HCT116 (cell line): ENCODE measurements around the gene SRGAP2C. TPM values are rescaled to one million over a fixed set of nuclear protein-coding genes. Genes with fewer than 3 reads are reported as not detected.
"Not testable (repeated sequence)": the region's sequence is repeated elsewhere in the genome, so short reads cannot be mapped to it uniquely, and the experiment has no call there.

Source experiments
- ATAC-seq: fragments of 200-7000 bp; cut with Tn5 transposase; 2 replicates; pipeline ENCODE4 v1.9.1; 2020; ENCODE audit warnings: mild to moderate bottlenecking, moderate library complexity
- BruUV-seq: library from RNA; stranded (reverse); fragments of 400-500 nt; replicated peaks from 2 replicates; lab custom pipeline; 2021; lab: Mats Ljungman, UMichigan
- CTCF ChIA-PET: fragments of 300-600 bp; sonication (Branson Sonifier 250); formaldehyde crosslinking; loops from one replicate; lab custom pipeline; 2021; ENCODE audit warnings: antibody characterized with exemption; lab: Charles Lee
- POLR2A ChIA-PET: fragments of 300-600, 350-600 bp; sonication (Branson Sonifier 250); formaldehyde crosslinking; loops from one replicate; lab custom pipeline; 2021; ENCODE audit warnings: antibody characterized with exemption; lab: Charles Lee
- RAD21 ChIA-PET, 2 experiments: fragments of 300-600 bp; sonication (Branson Sonifier 250); formaldehyde crosslinking; loops; one replicate each; lab custom pipeline; 2023; ENCODE audit warnings: low total read pairs in 2 of 2; ENCODE audit not compliant: uncharacterized antibody in 2 of 2, unreplicated experiment in 2 of 2, low non-redundant PET in 1 of 2; lab: Charles Lee
- DNase-seq: peaks from one replicate; pipeline ENCODE4 v3.0.0-alpha.2; 2010; ENCODE audit warnings: low read depth, low spot score
- H2AFZ ChIP-seq: fragments of 200-600 bp; shearing (Covaris generic), sonication (generic); 2 replicates; pipeline ENCODE4 v1.6.1; 2017; ENCODE audit warnings: low read depth, mixed run types, mixed read lengths, antibody characterized with exemption, low read length; ENCODE audit not compliant: poor library complexity, severe bottlenecking
- H3K27ac ChIP-seq: 2 replicates; pipeline ENCODE4 v1.5.1; 2012; ENCODE audit warnings: low read depth, low read length
- H3K27me3 ChIP-seq: fragments of 200-600 bp; sonication (generic); 2 replicates; pipeline ENCODE4 v1.6.1; 2016; ENCODE audit warnings: mixed run types, low read length, mixed read lengths; ENCODE audit not compliant: insufficient read depth
- H3K36me3 ChIP-seq, 2 experiments: fragments of 200-500 bp in 1 of 2; fragments of 200-600 bp in 1 of 2; sonication (Bioruptor generic) in 1 of 2; sonication (generic) in 1 of 2; 2 replicates each; pipeline versions ENCODE4 v1.5.1 to v1.6.1; 2014 to 2016; ENCODE audit warnings: low read length in 2 of 2, inconsistent platforms in 1 of 2, mixed read lengths in 1 of 2, mixed run types in 1 of 2; ENCODE audit not compliant: insufficient read depth in 2 of 2, control insufficient read depth in 1 of 2
- H3K4me1 ChIP-seq, 2 experiments: fragments of 200-600 bp in 1 of 2; sonication (generic) in 1 of 2; 2 replicates each; pipeline versions ENCODE4 v1.5.1 to v1.6.1; 2012 to 2017; ENCODE audit warnings: low read length in 2 of 2, inconsistent platforms in 1 of 2, mild to moderate bottlenecking in 1 of 2, mixed read lengths in 1 of 2, mixed run types in 1 of 2, moderate library complexity in 1 of 2; ENCODE audit not compliant: insufficient read depth in 2 of 2, control insufficient read depth in 1 of 2
- H3K4me2 ChIP-seq: fragments of 200-600 bp; sonication (generic); 2 replicates; pipeline ENCODE4 v1.6.1; 2017; ENCODE audit warnings: mixed run types, low read length, mixed read lengths
- H3K4me3 ChIP-seq, 2 experiments: fragments of 200-600 bp in 1 of 2; sonication (generic) in 1 of 2; replicated peaks in 1 of 2; 2 replicates each; pipeline ENCODE4 v1.5.1; 2011 to 2016; ENCODE audit warnings: low read length in 2 of 2, control low read depth in 1 of 2, low read depth in 1 of 2, mild to moderate bottlenecking in 1 of 2, mixed read lengths in 1 of 2, mixed run types in 1 of 2
- H3K79me2 ChIP-seq: fragments of 200-600 bp; sonication (generic); 2 replicates; pipeline ENCODE4 v1.6.1; 2017; ENCODE audit warnings: mild to moderate bottlenecking, mixed run types, low read length, moderate library complexity, mixed read lengths; ENCODE audit not compliant: insufficient read depth
- H3K9ac ChIP-seq: fragments of 200-600 bp; sonication (generic); 2 replicates; pipeline ENCODE4 v1.6.1; 2016; ENCODE audit warnings: low read length, mixed read lengths
- H3K9me2 ChIP-seq: fragments of 200-600 bp; sonication (generic), shearing (Covaris generic); 2 replicates; pipeline ENCODE4 v1.6.1; 2017; ENCODE audit warnings: mixed run types, mild to moderate bottlenecking, moderate library complexity; ENCODE audit not compliant: insufficient read depth
- H3K9me3 ChIP-seq, 2 experiments: fragments of 200-500 bp in 1 of 2; fragments of 200-600 bp in 1 of 2; sonication (Bioruptor generic) in 1 of 2; sonication (generic) in 1 of 2; 2 replicates each; pipeline ENCODE4 v1.6.1; 2014 to 2017; ENCODE audit warnings: low read length in 2 of 2, mixed read lengths in 2 of 2, inconsistent platforms in 1 of 2, low read depth in 1 of 2, mild to moderate bottlenecking in 1 of 2, mixed run types in 1 of 2, moderate library complexity in 1 of 2; ENCODE audit not compliant: control insufficient read depth in 1 of 2, insufficient read depth in 1 of 2
- H4K20me1 ChIP-seq: fragments of 200-600 bp; sonication (generic), shearing (Covaris generic); 2 replicates; pipeline ENCODE4 v1.6.1; 2017; ENCODE audit warnings: mixed run types, mild to moderate bottlenecking, moderate library complexity; ENCODE audit not compliant: insufficient read depth
- intact Hi-C: fragments of 100-400 bp; cut with micrococcal nuclease; formaldehyde crosslinking; loops from 2 replicates; pipeline ENCODE4 v1.10.0; 2022
- total RNA-seq: library from RNA; stranded (reverse); gene quantifications from one replicate; pipeline ENCODE4 v1.2.1, GENCODE V29; 2021; ENCODE audit not compliant: unreplicated experiment

Gene SRGAP2C
- total RNA-seq, 1 experiment from 2014 or later: 21.3 TPM

GRCh38 chr1:121224714-121225113 is 39.9 kb downstream of the SRGAP2C start:
- H2AFZ ChIP-seq, H3K9ac ChIP-seq, H3K4me2 ChIP-seq, H3K9me2 ChIP-seq, ATAC-seq, H3K79me2 ChIP-seq, H3K4me1 ChIP-seq, RAD21 ChIA-PET, POLR2A ChIA-PET, CTCF ChIA-PET, intact Hi-C loops, H3K4me3 ChIP-seq, H3K27me3 ChIP-seq, H3K27ac ChIP-seq, H4K20me1 ChIP-seq, DNase-seq, BruUV-seq, H3K9me3 ChIP-seq, H3K36me3 ChIP-seq: not testable (repeated sequence)

GRCh38 chr1:121226295-121226904 is 41.6 kb downstream of the SRGAP2C start:
- ATAC-seq, intact Hi-C loops, POLR2A ChIA-PET: not testable (repeated sequence)

GRCh38 chr1:121226925-121227324 is 42.1 kb downstream of the SRGAP2C start:
- CTCF ChIA-PET, H3K9me2 ChIP-seq, ATAC-seq, H3K36me3 ChIP-seq, POLR2A ChIA-PET, H3K4me1 ChIP-seq, BruUV-seq, RAD21 ChIA-PET, H2AFZ ChIP-seq, H3K79me2 ChIP-seq, H3K4me2 ChIP-seq, H3K27ac ChIP-seq, H3K9ac ChIP-seq, H3K4me3 ChIP-seq, H4K20me1 ChIP-seq, H3K27me3 ChIP-seq, DNase-seq, intact Hi-C loops, H3K9me3 ChIP-seq: not testable (repeated sequence)

More at GRCh38 chr1:121226295-121226904, 41.6 kb downstream of the SRGAP2C start:
- RAD21 ChIA-PET, H3K4me1 ChIP-seq, H3K4me2 ChIP-seq, H3K27me3 ChIP-seq, H3K27ac ChIP-seq, H3K4me3 ChIP-seq, H3K9ac ChIP-seq, H4K20me1 ChIP-seq, H3K36me3 ChIP-seq, CTCF ChIA-PET, BruUV-seq, DNase-seq, H2AFZ ChIP-seq, H3K79me2 ChIP-seq, H3K9me2 ChIP-seq, H3K9me3 ChIP-seq: not testable (repeated sequence)

- POLR2A ChIA-PET, H3K4me2 ChIP-seq, H3K4me1 ChIP-seq, intact Hi-C loops, H3K27me3 ChIP-seq, H3K27ac ChIP-seq, RAD21 ChIA-PET, DNase-seq, H3K36me3 ChIP-seq, H3K9me3 ChIP-seq, H3K9me2 ChIP-seq, BruUV-seq, H3K9ac ChIP-seq, H3K79me2 ChIP-seq, ATAC-seq, CTCF ChIA-PET, H2AFZ ChIP-seq, H3K4me3 ChIP-seq, H4K20me1 ChIP-seq: not testable (repeated sequence)
Measured at GRCh38 chr1:121227544-121228330, 43.0 kb downstream of the SRGAP2C start.
